ENCODE results near the gene SYNJ2BP. TPM values are rescaled to one million over a fixed set of nuclear protein-coding genes. Genes with fewer than 3 reads are reported as not detected.
A peak's percentile ranks its signal among the peaks of the same experiment; 100 is the strongest.

Gene SYNJ2BP
- total and polyA plus RNA-seq, 2 donors from 2014 or later: 29.9 to 48.3 TPM

DNA sequence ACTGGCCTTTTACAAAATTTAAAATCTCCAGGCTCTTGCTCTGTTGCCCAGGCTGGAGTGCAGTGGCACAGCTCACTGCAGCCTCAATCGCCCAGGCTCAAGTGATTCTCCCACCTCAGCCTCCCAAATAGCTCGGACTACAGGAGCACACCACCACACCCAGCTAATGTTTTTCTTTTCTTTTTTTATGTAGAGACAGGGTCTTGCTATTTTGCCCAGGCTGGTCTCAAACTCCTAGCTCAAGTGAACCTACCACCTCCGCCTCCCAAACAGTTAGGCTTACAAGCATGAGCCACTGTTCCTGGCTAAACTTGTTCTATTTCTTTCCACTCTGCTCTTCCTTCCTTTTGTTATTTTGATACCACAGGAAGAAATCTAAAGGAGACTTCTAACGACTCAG, 15.2 kb downstream of the SYNJ2BP start:
- no peaks in the 10 kb centered on the region for H3K4me1 ChIP-seq (ENCODE audit: control insufficient read depth in 2 of 3, insufficient read depth in 2 of 3, low read depth in 1 of 3, low read length in 3 of 3)
- intact Hi-C loops (cut with DNase I): no loop called here
- FAIRE-seq (no peak), DNase-seq (no peak)
- no peaks in the 10 kb centered on the region for H3K27me3 ChIP-seq (ENCODE audit: control insufficient read depth, insufficient read depth, low read length)
- no peak overlapping the region for H3K27ac ChIP-seq (ENCODE audit: low read depth in 2 of 2, low read length in 2 of 2)
- no peak overlapping the region for H3K9ac ChIP-seq (ENCODE audit: low read length in 3 of 3)
- H3K4me3 ChIP-seq (ENCODE audit: low read length in 3 of 3): no peak overlapping the region
- peaks cover 0 to 2% (median 0%) of the 10 kb centered on the region in 3 donors for H3K36me3 ChIP-seq (ENCODE audit: control insufficient read depth in 2 of 3, insufficient read depth in 3 of 3, low read length in 3 of 3)
- TF ChIP-seq, protein P1, sequence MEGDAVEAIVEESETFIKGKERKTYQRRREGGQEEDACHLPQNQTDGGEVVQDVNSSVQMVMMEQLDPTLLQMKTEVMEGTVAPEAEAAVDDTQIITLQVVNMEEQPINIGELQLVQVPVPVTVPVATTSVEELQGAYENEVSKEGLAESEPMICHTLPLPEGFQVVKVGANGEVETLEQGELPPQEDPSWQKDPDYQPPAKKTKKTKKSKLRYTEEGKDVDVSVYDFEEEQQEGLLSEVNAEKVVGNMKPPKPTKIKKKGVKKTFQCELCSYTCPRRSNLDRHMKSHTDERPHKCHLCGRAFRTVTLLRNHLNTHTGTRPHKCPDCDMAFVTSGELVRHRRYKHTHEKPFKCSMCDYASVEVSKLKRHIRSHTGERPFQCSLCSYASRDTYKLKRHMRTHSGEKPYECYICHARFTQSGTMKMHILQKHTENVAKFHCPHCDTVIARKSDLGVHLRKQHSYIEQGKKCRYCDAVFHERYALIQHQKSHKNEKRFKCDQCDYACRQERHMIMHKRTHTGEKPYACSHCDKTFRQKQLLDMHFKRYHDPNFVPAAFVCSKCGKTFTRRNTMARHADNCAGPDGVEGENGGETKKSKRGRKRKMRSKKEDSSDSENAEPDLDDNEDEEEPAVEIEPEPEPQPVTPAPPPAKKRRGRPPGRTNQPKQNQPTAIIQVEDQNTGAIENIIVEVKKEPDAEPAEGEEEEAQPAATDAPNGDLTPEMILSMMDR (IDR thresholded peaks at IDR 0.05; ENCODE audit: borderline replicate concordance, extremely low read depth, insufficient read depth): no peak
- H3K9me3 ChIP-seq (ENCODE audit: control insufficient read depth in 2 of 3, insufficient read depth in 1 of 3, low read length in 3 of 3): no peaks in the 10 kb centered on the region

DNA sequence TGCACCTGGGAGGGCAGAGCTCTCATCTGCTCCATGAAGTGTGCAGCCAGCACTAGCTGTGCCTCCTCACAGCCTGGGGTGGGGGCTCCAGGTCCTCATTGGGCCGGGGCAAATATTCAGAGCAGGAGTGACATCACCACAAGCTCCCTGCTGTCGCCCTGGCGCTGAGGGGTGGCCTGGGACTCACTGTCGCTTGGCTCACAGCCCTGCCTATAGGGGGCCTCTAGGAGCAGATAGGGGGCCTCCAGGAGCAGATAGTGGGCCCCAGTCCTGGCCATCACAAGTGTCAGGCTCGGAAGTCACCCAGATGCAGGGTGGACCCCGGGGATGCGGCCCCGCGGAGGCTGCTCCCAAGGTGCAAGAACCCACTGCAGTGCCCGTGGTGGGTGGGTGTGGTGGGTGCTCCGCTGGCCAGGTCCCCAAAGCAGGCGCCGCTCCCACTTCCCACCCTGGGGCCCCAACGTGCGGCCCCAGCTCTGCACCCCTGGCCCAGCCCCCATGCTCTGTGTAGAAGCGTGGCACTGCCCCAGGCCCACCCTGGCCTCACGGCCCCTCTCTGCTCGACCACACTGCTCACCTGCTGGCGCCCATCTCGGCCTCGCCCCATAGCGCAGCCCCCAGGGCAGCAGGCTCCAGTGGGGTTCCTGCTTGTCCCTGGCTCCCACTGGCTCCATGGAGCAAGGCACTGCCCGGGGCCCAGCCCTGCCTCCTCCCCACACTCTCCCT, 18.0 kb downstream of the SYNJ2BP start:
- H3K4me1 ChIP-seq (ENCODE audit: control insufficient read depth in 2 of 3, insufficient read depth in 2 of 3, low read depth in 1 of 3, low read length in 3 of 3): no peaks in the 10 kb centered on the region
- H3K27me3 ChIP-seq (ENCODE audit: control insufficient read depth, insufficient read depth, low read length): no peaks in the 10 kb centered on the region
- intact Hi-C loops (cut with DNase I): no loop called here
- TF ChIP-seq, protein P1 (IDR thresholded peaks at IDR 0.05; ENCODE audit: borderline replicate concordance, extremely low read depth, insufficient read depth): no peak
- no peak for FAIRE-seq
- H3K9ac ChIP-seq (ENCODE audit: low read length in 3 of 3): no peak overlapping the region
- H3K9me3 ChIP-seq (ENCODE audit: control insufficient read depth in 2 of 3, insufficient read depth in 1 of 3, low read length in 3 of 3): no peaks in the 10 kb centered on the region
- H3K27ac ChIP-seq (ENCODE audit: low read depth in 2 of 2, low read length in 2 of 2): no peak overlapping the region
- DNase-seq: peak in 1 of 5 donors; percentile 66
- H3K4me3 ChIP-seq (ENCODE audit: low read length in 3 of 3): no peak overlapping the region
- peaks cover 0 to 2% (median 0%) of the 10 kb centered on the region in 3 donors for H3K36me3 ChIP-seq (ENCODE audit: control insufficient read depth in 2 of 3, insufficient read depth in 3 of 3, low read length in 3 of 3)

DNA sequence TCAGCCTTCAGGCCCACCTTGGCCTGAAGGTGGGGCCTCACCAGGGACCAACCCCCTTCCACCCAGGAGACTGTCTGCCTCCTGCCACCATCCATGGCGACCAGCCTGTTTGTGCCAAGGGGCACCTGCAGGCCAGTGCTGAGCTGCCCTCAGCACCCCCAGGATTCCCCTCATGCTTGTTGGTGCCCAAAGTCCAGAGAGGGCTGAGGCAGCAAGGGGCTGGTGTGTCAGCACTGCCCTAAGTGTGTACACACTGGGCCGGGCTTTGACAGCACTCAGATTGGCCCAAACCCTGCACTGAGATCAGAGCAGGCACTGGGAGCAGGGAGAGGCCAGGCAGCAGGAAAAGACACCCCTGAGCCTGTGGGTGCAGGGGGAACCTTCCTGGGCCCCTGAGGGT, 18.6 kb downstream of the SYNJ2BP start:
- no peaks in the 10 kb centered on the region for H3K27me3 ChIP-seq (ENCODE audit: control insufficient read depth, insufficient read depth, low read length)
- FAIRE-seq: no peak
- H3K4me3 ChIP-seq (ENCODE audit: low read length in 3 of 3): no peak overlapping the region
- no peaks in the 10 kb centered on the region for H3K9me3 ChIP-seq (ENCODE audit: control insufficient read depth in 2 of 3, insufficient read depth in 1 of 3, low read length in 3 of 3)
- no peak for DNase-seq
- H3K27ac ChIP-seq (ENCODE audit: low read depth in 2 of 2, low read length in 2 of 2): no peak overlapping the region
- intact Hi-C loops (cut with DNase I): no loop called here
- TF ChIP-seq, protein P1 (IDR thresholded peaks at IDR 0.05; ENCODE audit: borderline replicate concordance, extremely low read depth, insufficient read depth): no peak
- H3K9ac ChIP-seq (ENCODE audit: low read length in 3 of 3): no peak overlapping the region
- no peaks in the 10 kb centered on the region for H3K4me1 ChIP-seq (ENCODE audit: control insufficient read depth in 2 of 3, insufficient read depth in 2 of 3, low read depth in 1 of 3, low read length in 3 of 3)
- H3K36me3 ChIP-seq (ENCODE audit: control insufficient read depth in 2 of 3, insufficient read depth in 3 of 3, low read length in 3 of 3): peaks cover 0 to 2% (median 0%) of the 10 kb centered on the region in 3 donors

Data from kidney (tissue), 14 donors.